PC-3 (cell line): ENCODE results near the gene IL7R. TPM values are rescaled to one million over a fixed set of nuclear protein-coding genes. Genes with fewer than 3 reads are reported as not detected.

Source experiments
- ATAC-seq: fragments of 200-7000 bp; cut with Tn5 transposase; 2 replicates; pipeline ENCODE4 v1.9.1; 2020; ENCODE audit warnings: mild to moderate bottlenecking, moderate library complexity
- BruUV-seq: library from RNA; stranded (reverse); fragments of 400-500 nt; replicated peaks from 2 replicates; lab custom pipeline; 2021; lab: Mats Ljungman, UMichigan
- CTCF ChIA-PET: fragments of 300-600 bp; sonication (Branson Sonifier 250); formaldehyde crosslinking; loops from one replicate; lab custom pipeline; 2022; ENCODE audit warnings: antibody characterized with exemption; lab: Charles Lee
- POLR2A ChIA-PET: fragments of 300-600 bp; sonication (Branson Sonifier 250); formaldehyde crosslinking; loops from one replicate; lab custom pipeline; 2022; ENCODE audit warnings: antibody characterized with exemption; ENCODE audit not compliant: unreplicated experiment; lab: Charles Lee
- DNase-seq: peaks from one replicate; pipeline ENCODE4 v3.0.0-alpha.2; 2015
- H2AFZ ChIP-seq: fragments of 300-600 bp; sonication (generic); 2 replicates; pipeline ENCODE4 v1.6.0; 2016; ENCODE audit warnings: antibody characterized with exemption, low read length
- H3F3A ChIP-seq: fragments of 300-600 bp; sonication (generic); one replicate; pipeline ENCODE4 v1.6.0; 2017; ENCODE audit warnings: antibody characterized with exemption, low read length, control low read depth, mild to moderate bottlenecking; ENCODE audit not compliant: unreplicated experiment
- H3K27ac ChIP-seq: fragments of 300-600 bp; sonication (generic); 2 replicates; pipeline ENCODE4 v1.5.1; 2016; ENCODE audit warnings: mild to moderate bottlenecking, low read length
- H3K27me3 ChIP-seq: fragments of 300-600 bp; sonication (generic); 2 replicates; pipeline ENCODE4 v1.6.1; 2016; ENCODE audit warnings: low read length, mixed read lengths
- H3K36me3 ChIP-seq: fragments of 300-600 bp; sonication (generic); 2 replicates; pipeline ENCODE4 v1.6.1; 2016; ENCODE audit warnings: low read depth, mixed run types, low read length, mixed read lengths
- H3K4me1 ChIP-seq: fragments of 300-600 bp; sonication (generic); 2 replicates; pipeline ENCODE4 v1.5.1; 2016; ENCODE audit warnings: low read length; ENCODE audit not compliant: insufficient read depth
- H3K4me2 ChIP-seq: fragments of 300-600 bp; sonication (generic); 2 replicates; pipeline ENCODE4 v1.6.0; 2016; ENCODE audit warnings: low read length
- H3K4me3 ChIP-seq: fragments of 300-600 bp; sonication (generic); 2 replicates; pipeline ENCODE4 v1.5.1; 2016; ENCODE audit warnings: mild to moderate bottlenecking, low read length, mixed read lengths
- H3K79me2 ChIP-seq: fragments of 300-600 bp; sonication (generic); 2 replicates; pipeline ENCODE4 v1.6.1; 2017; ENCODE audit warnings: low read length, mixed read lengths
- H3K9ac ChIP-seq: fragments of 300-600 bp; sonication (generic); 2 replicates; pipeline ENCODE4 v1.6.0; 2016; ENCODE audit warnings: mild to moderate bottlenecking, low read length
- H3K9me2 ChIP-seq: fragments of 300-600 bp; sonication (generic); replicated peaks from 2 replicates; pipeline ENCODE4 v1.6.1; 2016; ENCODE audit warnings: mixed run types, low read length, mixed read lengths
- H3K9me3 ChIP-seq: fragments of 300-600 bp; sonication (generic); 2 replicates; pipeline ENCODE4 v1.6.1; 2016; ENCODE audit warnings: low read length, mixed read lengths
- H4K20me1 ChIP-seq: fragments of 300-600 bp; sonication (generic); 2 replicates; pipeline ENCODE4 v1.6.1; 2016; ENCODE audit warnings: low read length, mixed read lengths
- CTCF ChIP-seq: fragments of 300-600 bp; sonication (generic); conservative IDR thresholded peaks from 2 replicates; pipeline ENCODE4 v1.5.1; 2017; ENCODE audit warnings: antibody characterized with exemption, low read depth, mild to moderate bottlenecking, low read length
- EZH2 ChIP-seq: fragments of 300-600 bp; sonication (generic); IDR thresholded peaks from one replicate; pipeline ENCODE4 v1.6.1; 2017; ENCODE audit warnings: antibody characterized with exemption, mild to moderate bottlenecking, low read length; ENCODE audit not compliant: unreplicated experiment
- EZH2phosphoT487 ChIP-seq: fragments of 300-600 bp; sonication (generic); IDR thresholded peaks from 2 replicates; pipeline ENCODE4 v1.6.1; 2018; ENCODE audit warnings: mild to moderate bottlenecking, antibody characterized with exemption, low read length, borderline replicate concordance
- intact Hi-C: fragments of 100-400 bp; cut with micrococcal nuclease; formaldehyde crosslinking; loops from 2 replicates; pipeline ENCODE4 v1.9.0; 2023
- total RNA-seq: library from RNA; depleted of rRNA; stranded (reverse); fragments of >200 nt; gene quantifications from 2 replicates; pipeline ENCODE4 v1.2.3, GENCODE V29; 2014

Gene IL7R
- total RNA-seq, 1 experiment from 2014 or later, result 7.4 TPM

GRCh38 chr5:35879096-35879495 lies 22.4 kb downstream of the IL7R start:
- H3K4me3 ChIP-seq, result no peak overlapping the region
- BruUV-seq, result no TSS peak
- no peaks in the 10 kb centered on the region for H3K9me3 ChIP-seq
- CTCF ChIA-PET, result no interaction called here
- peaks cover 23% of the 10 kb centered on the region for H3K4me1 ChIP-seq
- no peaks in the 10 kb centered on the region for H3F3A ChIP-seq
- no peaks in the 10 kb centered on the region for H4K20me1 ChIP-seq
- H3K27me3 ChIP-seq, result no peaks in the 10 kb centered on the region
- H3K4me2 ChIP-seq, result no peak overlapping the region
- intact Hi-C loops, result no loop called here
- POLR2A ChIA-PET, result no interaction called here
- no peak for DNase-seq
- no peak overlapping the region for H2AFZ ChIP-seq
- no peak for ATAC-seq
- no peak for TF ChIP-seq CTCF
- TF ChIP-seq EZH2, result no peak
- TF ChIP-seq EZH2phosphoT487, result no peak
- no peak overlapping the region for H3K9ac ChIP-seq
- no peaks in the 10 kb centered on the region for H3K79me2 ChIP-seq
- H3K27ac ChIP-seq, result no peak overlapping the region
- no peaks in the 10 kb centered on the region for H3K9me2 ChIP-seq
- 0 out of 2 replicates have a peak, but pooled peaks cover 3% of the 10 kb centered on the region for H3K36me3 ChIP-seq

- no peak overlapping the region for H3K4me3 ChIP-seq
- ATAC-seq (no peak), DNase-seq (no peak)
- H4K20me1 ChIP-seq, result no peaks in the 10 kb centered on the region
- intact Hi-C loops, result no loop called here
- BruUV-seq, result no TSS peak
- no peak for TF ChIP-seq EZH2phosphoT487
- TF ChIP-seq CTCF, result no peak
- no peak for TF ChIP-seq EZH2
- no peak overlapping the region for H2AFZ ChIP-seq
- H3K4me1 ChIP-seq, result peaks cover 29% of the 10 kb centered on the region
- no peaks in the 10 kb centered on the region for H3F3A ChIP-seq
- ChIA-PET CTCF (no interaction called here), POLR2A (no interaction called here)
- H3K9me2 ChIP-seq, result no peaks in the 10 kb centered on the region
- H3K79me2 ChIP-seq, result no peaks in the 10 kb centered on the region
- no peak overlapping the region for H3K4me2 ChIP-seq
- no peaks in the 10 kb centered on the region for H3K9me3 ChIP-seq
- no peaks in the 10 kb centered on the region for H3K27me3 ChIP-seq
- H3K9ac ChIP-seq, result no peak overlapping the region
- no peak overlapping the region for H3K27ac ChIP-seq
- 0 out of 2 replicates have a peak, but pooled peaks cover 3% of the 10 kb centered on the region for H3K36me3 ChIP-seq
Observed at GRCh38 chr5:35879649-35880048, 23.0 kb downstream of the IL7R start.

- Histone ChIP-seq H4K20me1 (no peaks in the 10 kb centered on the region), H3K9me2 (no peaks in the 10 kb centered on the region), H3K4me2 (no peak overlapping the region), H3K9ac (no peak overlapping the region), H3K27me3 (no peaks in the 10 kb centered on the region), H3K4me1 (peaks cover 34% of the 10 kb centered on the region), H3K9me3 (no peaks in the 10 kb centered on the region), H3K4me3 (no peak overlapping the region), H3K27ac (no peak overlapping the region), H3K36me3 (0 out of 2 replicates have a peak, but pooled peaks cover 3% of the 10 kb centered on the region), H3F3A (no peaks in the 10 kb centered on the region), H3K79me2 (no peaks in the 10 kb centered on the region), H2AFZ (no peak overlapping the region)
- no TSS peak for BruUV-seq
- ATAC-seq (no peak), DNase-seq (no peak)
- intact Hi-C loops, result no loop called here
- TF ChIP-seq EZH2 (no peak), EZH2phosphoT487 (no peak)
- CTCF ChIA-PET, result no interaction called here
- POLR2A ChIA-PET, result no interaction called here
Observed at GRCh38 chr5:35880156-35880555, 23.5 kb downstream of the IL7R start.
